Activated T-cell treated with anti-CD3 and anti-CD28 coated beads, Interleukin-2, amount 50 U/mL, for 48 hours (primary cell): ENCODE results near the gene SIGLEC8.
"Not testable (repeated sequence)": the region's sequence is repeated elsewhere in the genome, so short reads cannot be mapped to it uniquely, and the experiment has no call there.

Experiments used
- DNase-seq, 2 experiments: peaks; one replicate each; pipeline ENCODE4 v3.0.0-alpha.2; 2020

The SIGLEC8 gene

DNA sequence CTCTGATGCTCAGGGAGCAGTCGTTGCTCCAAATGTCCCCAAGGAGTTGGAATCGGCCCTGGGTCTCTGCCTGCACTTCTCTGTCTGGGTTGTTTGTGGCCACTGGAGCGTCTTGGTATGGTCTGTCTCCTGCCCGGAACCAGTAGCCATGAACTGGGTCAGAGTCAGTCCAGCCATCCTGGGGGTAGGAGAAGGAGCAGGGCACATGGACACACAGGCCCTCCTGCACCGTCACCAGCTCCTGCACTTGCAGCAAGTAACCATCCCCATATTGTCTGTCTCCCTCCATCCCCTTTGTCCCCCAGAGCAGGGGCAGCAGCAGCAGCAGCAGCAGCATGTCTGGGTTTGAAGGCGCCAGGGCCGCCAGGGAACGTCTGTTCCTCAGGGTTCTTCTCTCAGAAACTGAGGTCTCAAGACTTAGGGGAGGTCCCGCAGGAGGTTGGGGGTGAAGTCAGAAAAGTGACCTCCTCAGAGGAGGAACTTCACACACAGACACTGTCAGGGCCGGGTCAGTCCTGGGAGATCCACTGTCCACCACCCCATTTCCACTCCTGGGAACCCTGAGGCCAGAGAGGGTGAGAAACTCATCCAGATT is at the start of gene SIGLEC8:
Gene SIGLEC8, minus strand, starts transcription at position 404 of the 595 bp plus-strand sequence. Its CDS starts 67 bp downstream, at position 337.
- DNase-seq: no peak

DNA sequence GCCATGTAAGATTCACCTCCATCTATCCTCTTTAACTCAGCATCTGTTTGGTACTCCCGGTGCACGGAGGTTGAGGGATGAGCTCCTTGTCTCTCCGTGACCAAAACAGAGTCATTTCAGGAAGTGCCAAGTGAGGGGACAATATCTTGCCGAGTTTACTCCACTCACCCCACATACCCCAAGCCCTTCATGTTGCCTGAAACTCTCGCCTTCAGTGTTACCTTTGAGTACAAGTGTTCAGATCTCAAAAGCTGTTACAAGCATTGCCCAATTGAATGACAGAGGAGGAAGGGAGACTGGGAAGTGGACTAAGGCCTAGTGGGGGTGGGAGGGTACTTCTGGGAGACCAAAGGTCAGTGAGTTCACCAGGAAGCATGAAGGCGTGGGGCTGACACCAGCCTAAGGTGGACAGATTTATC is 49.4 kb upstream of the SIGLEC8 start:
- DNase-seq: no peak

DNA sequence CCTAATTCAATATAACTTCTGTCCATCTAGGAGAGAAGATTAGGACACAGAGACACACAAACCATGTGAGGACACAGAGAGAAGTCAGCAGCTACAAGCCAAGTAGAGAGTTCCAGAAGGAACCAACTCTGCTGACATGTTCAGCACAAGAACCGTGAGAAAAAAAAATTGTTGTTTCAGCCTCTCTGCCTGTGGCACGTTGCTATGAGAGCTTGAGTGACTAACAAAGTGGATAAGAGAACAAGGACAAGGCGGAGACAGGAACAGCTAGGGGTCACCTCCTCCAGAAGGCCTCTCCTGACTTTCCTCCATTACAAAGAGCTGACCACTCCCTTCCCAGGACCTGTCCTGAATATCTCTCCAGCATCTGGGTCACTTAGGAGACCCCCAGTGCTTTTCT is 48.9 kb upstream of the SIGLEC8 start:
- DNase-seq: no peak

DNA sequence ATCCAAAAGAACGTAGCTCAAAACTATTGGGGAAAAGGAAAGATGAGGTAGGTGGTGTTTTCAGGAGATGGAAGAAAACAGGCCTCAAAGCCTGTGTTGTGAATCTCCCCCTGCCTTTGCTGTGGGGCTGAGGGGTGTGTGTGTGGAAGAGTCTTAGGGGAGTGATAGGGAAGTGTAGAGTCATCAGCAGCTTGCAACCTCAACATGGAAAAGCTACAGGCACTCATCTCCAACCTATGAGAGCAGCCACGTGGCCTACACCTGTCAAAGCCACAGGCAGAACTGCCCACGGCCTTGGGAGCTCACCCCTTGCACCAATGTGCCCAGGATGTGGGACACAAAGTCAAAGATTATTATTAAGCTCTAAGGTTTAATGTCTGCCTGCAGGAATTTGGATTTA is 47.6 kb upstream of the SIGLEC8 start:
- no peak for DNase-seq

DNA sequence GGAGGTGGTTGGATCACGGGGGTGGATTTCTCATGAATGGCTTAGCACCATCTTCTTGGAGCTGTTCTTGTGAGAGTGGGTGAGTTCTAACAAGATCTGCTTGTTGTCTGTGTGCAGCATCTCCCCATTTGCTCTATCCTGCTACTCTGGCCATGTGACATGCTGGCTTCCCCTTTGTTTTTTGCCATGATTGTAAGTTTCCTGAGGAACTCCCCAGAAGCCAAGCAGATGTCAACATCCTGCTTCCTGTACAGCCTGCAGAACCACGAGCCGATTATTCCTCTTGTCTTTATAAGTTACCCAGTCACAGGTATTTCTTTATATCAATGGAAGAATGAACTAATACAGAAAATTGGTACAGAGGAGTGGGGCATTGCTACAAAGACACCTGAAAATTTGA is 45.6 kb upstream of the SIGLEC8 start:
- DNase-seq: no peak

DNA sequence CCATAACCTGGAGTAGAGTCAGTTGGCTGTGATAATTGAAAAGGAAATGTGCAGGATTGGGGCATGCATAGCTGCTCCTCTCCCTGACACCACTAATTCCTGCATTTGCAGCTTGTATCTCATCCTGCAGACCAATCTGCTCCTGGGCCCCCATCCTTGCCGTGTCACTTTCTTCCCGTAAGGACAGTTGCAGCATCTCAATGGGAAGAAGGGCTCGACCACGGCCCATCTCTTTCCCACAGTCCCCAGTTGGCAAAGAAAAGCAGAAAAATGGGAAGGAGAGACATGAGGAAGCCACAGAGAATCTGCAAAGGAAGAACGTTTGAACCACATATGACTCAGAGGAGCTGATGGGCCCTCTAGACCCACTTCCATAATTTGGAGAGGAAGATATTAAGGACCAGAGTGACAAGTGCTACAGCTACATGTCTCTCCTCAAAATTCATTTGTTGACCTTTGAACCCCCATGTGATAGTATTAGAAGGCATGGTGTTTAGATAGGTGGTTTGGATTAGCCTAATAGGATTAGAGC is 45.1 kb upstream of the SIGLEC8 start:
- no peak for DNase-seq

DNA sequence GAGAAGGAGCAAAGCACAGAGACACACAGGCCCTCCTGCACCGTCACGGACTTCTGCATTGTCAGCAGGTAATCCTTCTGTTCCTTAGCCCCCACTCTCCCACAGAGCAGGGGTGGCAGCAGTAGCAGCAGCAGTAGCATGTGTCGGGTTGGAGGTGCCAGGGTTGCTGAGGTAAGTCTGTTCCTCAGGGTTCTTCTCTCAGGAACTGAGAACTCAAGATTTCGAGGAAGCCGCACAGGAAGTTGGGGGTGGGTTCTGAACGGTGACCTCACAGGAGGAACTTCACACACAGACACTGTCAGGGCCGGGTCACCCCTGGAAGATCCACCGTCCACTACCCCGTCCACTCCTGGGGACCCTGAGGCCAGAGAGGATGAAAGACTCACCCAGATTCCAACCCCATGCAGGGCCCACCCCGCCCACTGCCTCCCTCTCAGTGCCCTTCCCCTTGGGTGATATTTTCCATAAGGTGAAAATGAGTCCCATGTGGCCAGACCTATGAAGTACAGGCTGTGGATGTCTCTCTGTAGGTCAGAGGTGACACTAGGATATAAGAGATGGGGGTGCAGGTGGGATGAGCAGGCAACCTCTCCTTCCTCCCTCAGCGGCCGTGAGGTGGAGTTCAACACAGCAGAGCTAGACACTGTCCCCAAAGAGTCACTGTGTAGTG is 43.5 kb upstream of the SIGLEC8 start, which contains the start of gene SIGLEC12:
Gene SIGLEC12, minus strand, starts transcription at position 207 of the 670 bp plus-strand sequence. Its CDS starts 67 bp downstream, at position 140.
- peak; percentile 39 to 57 for DNase-seq

DNA sequence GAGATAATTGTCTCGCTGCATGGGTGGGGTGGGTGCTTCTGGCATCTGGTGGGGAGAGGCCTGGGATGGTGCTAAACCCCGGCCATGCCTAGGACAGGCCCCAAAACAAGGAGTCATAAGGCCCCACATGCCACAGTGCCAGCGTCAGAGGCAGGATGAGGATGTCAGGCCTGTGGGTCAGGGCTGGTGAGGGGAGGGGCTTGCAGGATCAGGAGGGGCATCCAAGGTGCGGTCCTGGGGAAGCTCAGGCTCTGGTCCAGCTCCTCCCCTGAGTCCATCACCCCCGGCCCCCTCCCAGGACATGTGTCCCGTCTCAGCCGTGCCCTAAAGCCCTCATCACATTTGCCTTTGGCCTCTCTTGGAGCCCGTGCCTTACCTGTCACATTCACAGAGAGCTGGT is 42.7 kb upstream of the SIGLEC8 start:
- not testable (repeated sequence) for DNase-seq

DNA sequence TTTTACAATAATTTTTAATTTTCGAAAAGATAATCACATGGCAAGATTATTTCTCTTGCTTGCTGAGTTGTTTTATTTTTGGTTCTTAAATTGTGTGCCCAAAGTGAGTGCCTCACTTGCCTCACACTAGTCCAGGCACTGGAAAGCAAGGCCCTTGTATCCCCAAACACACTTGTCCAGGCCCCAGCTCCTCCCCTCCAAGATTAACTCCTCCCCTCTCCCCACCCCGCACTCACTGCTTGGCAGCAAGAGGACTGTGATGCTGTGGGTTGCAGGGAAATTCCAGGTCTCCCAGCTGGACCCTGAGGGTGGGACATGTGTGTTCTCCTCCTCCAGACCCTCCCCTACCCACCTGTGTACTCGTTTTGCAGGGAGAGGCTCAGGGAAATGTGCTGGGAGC is 39.4 kb upstream of the SIGLEC8 start:
- DNase-seq: no peak

DNA sequence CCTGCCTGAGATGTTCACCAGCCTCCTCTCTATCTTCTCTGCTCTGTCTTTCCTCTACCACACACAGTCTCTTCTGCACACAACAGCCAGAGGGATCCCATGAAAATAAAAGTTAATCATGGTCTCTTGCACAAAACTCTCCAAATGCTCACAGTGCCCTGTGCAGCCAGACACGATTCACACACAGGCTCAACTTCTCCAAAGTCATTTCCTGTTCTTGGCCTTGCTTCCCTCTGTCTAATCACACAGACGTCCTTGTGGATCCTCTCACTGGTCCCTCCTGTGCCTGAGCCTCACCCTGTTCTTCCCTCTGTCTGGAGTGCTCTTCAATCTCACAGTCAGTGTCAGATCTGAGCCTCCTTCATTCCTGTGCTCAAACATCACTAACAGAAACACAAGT is 35.5 kb upstream of the SIGLEC8 start:
- DNase-seq: no peak

DNA sequence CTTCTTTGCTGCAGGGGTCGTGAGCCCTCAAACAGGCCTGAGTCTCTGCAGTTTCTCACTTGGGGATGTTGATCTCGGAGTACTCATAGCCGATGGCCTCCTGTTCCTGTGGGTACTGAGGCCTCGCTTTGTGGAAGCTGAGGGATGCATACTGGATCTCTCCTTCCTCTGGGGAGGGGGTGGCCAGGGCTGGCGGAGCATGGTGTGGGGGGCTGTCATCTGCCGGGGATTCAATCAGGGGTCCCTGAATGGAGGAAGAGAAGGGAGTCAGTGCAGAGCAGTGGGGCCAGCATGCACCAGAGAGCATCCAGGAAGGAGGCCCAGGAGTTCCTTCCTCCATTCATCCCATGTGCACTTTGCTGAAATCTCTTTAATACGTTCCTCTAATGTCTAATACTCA is 33.3 kb upstream of the SIGLEC8 start:
- DNase-seq: no peak

DNA sequence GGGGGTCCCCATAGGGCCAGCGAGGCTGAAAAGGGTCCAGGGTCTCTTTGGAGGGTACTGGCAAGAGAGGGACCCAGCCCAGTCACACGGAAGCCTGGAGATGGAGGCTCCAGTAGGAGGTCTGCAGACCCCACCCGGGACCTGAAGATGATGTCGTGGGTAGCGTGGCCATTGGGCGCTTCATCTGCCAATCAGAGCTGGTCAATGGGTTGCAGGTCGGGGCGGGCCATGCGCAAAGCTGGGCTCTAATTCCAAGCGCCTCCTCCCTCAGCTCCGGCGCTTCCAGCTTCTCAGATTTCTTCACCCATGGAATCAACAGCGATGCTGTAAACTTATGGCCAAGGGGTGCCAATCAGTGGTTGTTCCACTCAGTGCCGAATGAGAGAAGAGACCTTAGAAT is 32.4 kb upstream of the SIGLEC8 start:
- DNase-seq: no peak

DNA sequence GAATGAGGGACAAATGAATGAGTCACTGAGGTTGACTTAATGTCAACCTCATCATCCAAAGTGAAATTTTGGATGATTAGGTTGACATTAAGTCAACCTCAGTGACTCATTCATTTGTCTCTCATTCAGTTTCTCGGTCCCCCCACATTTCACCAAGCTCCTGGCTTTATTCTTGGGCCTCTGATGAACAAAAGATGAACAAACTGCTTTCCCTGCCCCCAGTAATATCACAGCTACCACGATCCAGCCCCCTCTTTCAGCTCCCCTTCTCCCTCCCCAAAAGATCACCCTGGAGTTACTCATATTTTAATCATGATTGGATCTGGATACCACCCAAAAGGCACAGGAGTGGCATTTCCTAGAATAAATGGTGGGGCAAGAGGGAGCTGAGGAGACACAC is 30.9 kb upstream of the SIGLEC8 start:
- peak; percentile 47 to 55 for DNase-seq

DNA sequence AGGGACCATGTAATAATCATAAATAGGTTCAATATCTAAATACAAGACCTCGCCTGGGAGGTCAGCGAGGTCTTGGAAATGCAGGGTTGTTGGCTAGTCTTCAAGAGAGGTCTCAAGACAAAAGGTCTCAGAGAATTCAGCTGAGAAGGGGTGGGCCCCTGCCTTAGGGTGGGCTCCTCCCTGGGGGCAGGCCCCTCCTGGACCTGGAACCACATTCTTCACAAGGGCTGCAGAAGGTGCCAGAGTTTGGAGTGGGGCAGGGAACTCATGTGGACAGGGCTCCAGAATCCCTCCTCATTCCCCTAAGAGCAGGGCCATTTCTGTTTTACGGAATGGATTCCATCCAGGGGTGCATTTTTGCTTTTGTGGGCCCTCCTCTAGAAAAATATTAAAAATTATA is 30.2 kb upstream of the SIGLEC8 start:
- no peak for DNase-seq

DNA sequence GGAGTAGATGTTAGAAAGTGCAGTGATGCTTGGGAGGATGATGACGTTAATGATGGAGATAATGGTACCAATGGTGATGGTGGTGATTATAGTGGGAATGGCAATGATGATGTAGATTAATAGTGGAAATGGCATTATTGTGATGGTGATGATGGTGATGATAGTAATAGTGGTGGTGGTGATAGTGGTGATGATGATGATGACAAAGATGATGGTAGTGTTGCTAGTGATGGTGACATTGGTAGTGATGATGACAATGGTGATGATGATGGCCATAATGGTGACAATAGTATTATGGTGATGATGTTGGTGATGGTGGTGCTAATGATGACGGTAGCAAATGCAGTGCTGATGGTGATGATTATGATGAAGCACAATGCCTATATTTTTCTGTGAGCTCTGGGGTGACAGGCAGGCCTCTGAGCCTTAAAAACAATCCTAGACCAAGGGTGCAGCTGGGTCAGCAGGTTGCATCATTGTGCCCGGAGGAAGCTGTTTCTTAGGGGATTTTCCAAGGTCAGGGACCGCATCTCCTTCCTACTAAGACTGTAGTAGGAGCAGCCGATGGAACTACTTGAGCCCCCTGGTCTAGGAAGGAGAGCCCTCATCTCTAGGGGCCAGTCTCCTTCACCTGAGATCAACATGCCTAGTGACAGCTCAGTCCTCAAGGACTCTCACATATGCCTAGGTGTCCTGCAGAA is 27.9 kb upstream of the SIGLEC8 start:
- no peak for DNase-seq

DNA sequence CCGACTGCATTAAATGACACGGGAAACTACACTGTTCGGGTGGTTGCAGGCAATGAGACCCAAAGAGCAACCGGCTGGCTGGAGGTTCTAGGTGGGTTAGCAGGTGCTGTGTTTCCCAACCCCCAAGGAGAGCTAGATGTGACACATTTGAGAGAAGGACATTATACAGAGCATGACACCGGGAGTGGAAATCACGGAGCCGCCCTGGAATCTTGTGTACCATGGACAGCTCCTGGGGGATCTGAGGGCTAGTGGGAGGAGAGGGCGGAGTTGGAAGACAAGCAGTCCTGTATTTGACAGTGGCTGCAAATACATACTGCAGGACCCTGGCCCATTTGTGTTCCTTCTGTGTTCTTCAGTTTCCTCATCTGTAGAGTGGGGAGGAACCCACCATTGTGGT is 22.3 kb upstream of the SIGLEC8 start:
- DNase-seq: no peak

DNA sequence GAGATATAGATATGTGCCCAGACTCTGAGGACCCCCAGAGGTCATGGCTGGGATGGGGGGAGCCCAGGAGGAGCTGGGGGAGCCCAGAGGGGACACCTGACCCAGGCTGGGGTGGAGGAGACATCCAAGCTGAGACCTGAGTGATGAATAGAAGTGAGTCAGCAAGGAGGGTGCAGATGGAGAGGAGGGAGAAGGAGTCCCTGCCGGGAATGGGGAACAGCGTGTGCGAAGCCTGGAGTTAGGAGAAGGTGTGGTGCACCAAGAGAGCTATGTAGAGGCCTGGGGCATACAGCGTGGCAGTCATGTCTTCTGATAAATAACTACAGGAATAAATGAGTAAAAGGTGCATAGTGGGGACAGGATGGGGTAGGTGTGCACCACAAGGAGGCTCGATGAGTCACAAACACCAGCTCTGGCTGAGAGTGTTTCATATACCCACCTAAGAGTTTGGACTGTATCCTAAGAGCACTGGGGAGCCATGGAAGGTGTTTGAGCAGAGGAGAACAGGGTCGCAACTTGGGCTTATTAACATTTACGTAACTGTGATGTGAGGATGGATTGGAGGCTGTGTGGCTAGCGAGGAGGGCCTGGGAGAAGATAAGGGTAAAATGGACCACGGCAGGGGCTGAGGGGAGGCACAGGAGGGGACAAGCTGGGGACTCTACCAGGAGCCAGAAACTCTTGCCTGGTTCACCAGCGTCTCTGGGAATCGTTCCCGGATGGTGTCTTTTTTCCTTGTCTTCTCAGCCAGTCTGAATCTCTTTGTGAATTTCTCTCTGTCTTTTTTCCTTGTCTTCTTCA is 21.5 kb upstream of the SIGLEC8 start:
- peak; percentile 52 to 59 for DNase-seq

DNA sequence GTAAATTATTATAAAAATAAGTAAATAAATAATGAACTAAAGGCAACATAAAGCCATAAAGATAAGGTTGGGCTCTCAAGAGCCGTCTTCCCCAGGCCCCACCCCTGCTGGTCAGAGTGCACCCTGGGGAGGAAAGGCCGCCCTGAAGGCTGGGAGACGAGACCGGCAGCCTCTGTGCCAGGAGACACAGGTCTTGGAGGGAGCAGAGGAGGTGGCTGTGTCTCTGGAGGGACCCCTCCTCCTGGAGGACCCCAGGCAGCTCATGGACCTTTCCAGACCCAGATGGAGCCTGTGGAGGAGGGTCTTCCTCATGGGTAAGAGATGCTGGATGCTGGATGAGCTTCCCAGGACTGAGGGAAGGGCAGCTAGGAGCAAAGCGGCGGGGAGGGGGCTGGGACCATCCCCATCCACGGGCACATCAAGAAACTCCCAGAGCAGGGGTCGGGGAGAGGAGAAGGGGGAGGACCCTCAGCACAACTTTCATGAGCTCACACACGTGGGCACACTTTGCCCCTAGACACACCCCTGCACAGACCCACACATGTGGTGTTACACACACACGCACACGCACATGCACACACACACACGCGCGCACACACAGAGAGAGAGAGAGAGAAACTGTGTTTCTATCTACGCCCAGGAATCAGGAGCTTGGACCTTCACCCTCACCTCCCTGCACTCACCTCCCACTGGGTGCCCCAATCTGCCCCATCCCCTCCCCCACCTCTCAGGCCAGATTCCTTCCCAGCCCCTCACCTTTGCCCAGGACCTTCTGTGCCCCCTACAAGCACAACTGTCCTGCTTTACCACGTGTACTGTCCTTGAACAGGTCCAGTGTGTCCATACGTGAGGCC is 20.4 kb upstream of the SIGLEC8 start, which contains the start of gene CEACAM18:
Gene CEACAM18, plus strand, starts transcription at position 159 of the 854 bp plus-strand sequence.
- DNase-seq: no peak

DNA sequence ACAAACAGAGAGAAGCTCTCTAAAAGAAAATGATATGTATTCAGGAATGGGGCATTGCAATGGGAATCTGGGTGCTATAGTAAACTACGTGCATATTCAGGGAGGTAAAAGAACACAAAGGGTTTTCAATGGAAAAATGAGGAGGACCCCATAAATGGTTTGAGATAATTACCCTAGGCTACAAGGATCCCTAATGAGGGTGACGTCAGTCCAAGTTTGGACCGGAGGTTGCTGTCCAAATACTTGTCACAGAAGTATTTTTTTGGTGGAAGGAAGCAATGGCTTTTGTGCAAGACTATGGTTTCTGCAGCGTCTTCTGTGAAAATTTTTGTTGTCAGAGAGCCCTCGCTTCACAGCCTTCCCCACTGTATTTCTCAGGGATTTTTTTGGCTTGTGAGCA is 19.1 kb upstream of the SIGLEC8 start:
- DNase-seq: no peak

DNA sequence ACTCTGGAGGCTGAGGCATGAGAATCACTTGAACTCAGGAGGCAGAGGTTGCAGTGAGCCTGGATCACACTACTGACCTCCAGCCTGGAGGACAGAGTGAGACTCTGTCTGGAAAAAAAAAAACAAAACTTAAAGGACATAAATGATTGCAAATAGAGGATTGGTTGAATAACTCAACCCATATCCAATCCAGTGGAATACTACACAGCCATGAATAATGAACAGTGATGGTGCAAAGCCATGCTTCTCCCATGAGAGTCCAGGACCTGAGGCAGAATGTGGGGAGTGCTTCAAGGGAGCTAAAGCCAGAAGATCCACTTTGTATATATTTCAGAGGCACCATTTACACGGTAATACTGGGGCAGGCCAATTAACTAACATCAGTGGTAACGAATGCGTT is 17.9 kb upstream of the SIGLEC8 start:
- no peak for DNase-seq

DNA sequence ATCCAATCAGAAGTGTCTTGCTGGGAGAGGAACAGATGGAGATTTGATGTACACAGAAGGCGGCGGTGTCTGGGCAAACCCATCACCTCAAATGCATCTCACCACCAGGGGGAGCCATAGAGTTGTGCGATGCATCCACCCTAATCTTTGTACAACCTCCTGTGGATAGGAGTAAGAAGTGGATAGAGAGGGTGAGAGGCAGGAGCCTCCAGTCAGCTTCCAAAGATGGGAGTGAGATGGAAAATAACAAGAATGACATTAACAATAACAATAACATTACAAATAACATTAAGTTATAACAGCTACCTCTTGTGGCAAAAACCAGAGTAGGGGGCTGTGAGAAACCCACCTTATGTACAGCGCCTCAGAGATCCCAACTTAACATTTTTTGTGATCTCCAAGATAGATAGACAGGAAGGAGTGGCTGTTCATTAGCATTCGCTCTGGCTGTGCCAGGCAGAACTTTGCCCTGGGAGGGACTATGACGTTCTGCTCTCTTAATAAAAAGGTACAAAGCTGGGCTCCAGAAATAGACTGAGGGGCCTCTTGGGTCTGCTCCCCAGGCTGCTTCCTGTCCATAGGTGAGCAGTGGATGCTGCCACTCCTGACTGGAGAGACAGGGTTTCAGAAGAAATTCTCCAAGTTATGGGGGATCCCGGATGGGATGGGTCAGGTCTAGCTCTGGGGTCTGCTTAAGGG is 14.9 kb upstream of the SIGLEC8 start:
- DNase-seq: peak; percentile 91 to 93
